SK-N-SH (cell line): ENCODE measurements around the gene RFT1.

Source experiments
- JUND ChIP-seq: IDR thresholded peaks from 2 replicates; pipeline ENCODE4 v1.4.0; 2012
- RXRA ChIP-seq: IDR thresholded peaks from 2 replicates; pipeline ENCODE4 v1.4.0; 2012; ENCODE audit warnings: low read depth, mild to moderate bottlenecking, borderline replicate concordance
- TF ChIP-seq, protein P1 (sequence below): IDR thresholded peaks from 2 replicates; pipeline ENCODE4; 2012
- TF ChIP-seq, protein P2 (sequence below): fragments of 200-600 bp; sonication (generic); IDR thresholded peaks from 2 replicates; pipeline ENCODE4 v1.6.1; 2017; ENCODE audit warnings: antibody characterized with exemption, mild to moderate bottlenecking, moderate library complexity

DNA sequence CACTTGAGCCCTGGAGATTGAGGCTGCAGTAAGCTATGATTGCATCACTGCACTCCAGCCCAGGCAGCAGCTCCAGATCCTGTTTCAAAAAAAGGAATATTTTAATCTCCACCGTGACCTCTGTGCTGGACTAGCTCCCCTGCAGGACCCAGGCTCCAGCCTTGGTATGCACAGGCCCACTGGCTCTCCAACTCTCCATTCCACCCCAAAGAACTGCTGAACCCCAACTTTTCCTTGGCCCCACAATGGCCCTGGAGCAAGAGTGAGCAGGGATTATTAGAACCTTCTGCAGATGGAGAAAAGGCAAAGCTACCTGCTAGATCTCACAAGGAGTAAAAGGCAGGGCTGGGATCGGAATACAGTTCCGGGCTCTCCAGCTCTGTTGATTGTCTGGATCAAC, 51.6 kb downstream of the RFT1 start:
- TF ChIP-seq JUND (no peak), RXRA (no peak)
- TF ChIP-seq, protein P1, sequence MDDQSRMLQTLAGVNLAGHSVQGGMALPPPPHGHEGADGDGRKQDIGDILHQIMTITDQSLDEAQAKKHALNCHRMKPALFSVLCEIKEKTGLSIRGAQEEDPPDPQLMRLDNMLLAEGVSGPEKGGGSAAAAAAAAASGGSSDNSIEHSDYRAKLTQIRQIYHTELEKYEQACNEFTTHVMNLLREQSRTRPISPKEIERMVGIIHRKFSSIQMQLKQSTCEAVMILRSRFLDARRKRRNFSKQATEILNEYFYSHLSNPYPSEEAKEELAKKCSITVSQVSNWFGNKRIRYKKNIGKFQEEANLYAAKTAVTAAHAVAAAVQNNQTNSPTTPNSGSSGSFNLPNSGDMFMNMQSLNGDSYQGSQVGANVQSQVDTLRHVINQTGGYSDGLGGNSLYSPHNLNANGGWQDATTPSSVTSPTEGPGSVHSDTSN: no peak
- TF ChIP-seq, protein P2, sequence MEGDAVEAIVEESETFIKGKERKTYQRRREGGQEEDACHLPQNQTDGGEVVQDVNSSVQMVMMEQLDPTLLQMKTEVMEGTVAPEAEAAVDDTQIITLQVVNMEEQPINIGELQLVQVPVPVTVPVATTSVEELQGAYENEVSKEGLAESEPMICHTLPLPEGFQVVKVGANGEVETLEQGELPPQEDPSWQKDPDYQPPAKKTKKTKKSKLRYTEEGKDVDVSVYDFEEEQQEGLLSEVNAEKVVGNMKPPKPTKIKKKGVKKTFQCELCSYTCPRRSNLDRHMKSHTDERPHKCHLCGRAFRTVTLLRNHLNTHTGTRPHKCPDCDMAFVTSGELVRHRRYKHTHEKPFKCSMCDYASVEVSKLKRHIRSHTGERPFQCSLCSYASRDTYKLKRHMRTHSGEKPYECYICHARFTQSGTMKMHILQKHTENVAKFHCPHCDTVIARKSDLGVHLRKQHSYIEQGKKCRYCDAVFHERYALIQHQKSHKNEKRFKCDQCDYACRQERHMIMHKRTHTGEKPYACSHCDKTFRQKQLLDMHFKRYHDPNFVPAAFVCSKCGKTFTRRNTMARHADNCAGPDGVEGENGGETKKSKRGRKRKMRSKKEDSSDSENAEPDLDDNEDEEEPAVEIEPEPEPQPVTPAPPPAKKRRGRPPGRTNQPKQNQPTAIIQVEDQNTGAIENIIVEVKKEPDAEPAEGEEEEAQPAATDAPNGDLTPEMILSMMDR: no peak
